DLD1 (cell line): Measurements from ENCODE around the gene GRAMD2B.
"Not testable (repeated sequence)": the region's sequence is repeated elsewhere in the genome, so short reads cannot be mapped to it uniquely, and the experiment has no call there.

Experiments used
- in situ Hi-C: cut with HindIII; loops from 2 replicates; pipeline ENCODE4 v1.10.0; 2017; ENCODE audit warnings: low sequenced_read_pairs

The GRAMD2B gene

DNA sequence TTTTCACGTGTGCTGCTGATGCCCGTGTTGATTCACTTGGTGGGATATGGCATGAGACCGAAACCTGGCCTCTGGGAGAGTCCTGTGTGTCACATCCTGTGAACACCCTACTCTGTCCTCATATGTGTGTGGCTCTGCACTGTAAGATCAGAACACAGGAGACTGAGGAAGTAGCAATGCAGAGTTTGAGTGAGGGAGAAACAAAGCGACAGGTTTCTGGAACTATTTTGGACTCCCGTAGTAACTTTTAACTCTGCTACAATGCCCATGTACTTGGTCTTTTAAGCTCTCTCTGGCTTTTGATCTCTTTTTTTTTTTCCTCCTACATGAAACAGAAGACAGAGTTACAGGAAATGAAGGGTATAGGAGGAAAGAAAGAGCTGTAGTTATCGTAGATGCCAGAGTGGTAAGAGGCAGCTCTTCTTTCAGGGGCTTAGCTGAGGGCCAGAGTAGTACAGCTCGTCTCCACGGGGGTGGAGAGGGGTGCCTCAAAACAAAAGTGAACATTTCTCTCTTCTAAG, 26.6 kb downstream of the GRAMD2B start:
- in situ Hi-C loops, result no loop called here

DNA sequence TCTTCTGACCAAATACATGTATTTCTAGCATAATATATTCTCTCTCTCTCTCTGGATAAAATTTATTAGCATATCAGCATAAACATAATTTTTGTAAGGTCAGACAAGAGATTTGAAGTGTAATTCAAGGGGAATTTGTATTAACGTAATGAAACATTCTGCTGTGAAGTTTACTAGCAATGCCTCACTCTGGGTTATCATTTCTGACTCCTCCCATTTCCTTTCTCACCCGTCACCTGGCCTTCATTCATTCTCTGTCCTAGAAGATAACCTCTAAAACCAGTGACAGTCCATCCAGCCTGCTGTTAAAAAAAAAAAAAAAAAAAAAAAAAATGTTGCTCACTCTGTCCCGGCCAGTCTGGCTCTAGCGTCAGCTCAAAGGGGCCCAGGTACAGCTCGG, 27.1 kb downstream of the GRAMD2B start:
- in situ Hi-C loops, result no loop called here

GRCh38 chr5:126450907-126451306, 27.7 kb downstream of the GRAMD2B start:
- in situ Hi-C loops, result no loop called here

DNA sequence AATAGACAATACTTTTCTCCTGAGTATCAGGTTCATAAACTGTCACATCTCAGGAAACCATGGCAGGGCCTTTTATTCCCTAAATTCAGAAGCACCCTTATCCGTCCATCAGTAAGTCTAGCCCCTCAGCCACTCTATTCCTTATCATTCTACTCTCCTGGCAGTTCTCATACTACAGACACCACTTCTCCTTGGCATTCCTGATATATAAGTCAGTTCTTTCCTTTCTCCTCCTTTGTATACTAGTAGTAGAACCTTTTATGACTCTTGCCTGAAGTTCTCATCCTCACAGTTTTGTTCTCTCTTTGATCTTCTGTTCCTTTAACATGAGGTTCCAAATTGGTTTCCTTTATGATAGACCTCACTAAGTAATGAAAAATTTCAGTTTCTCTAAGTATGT, 29.3 kb downstream of the GRAMD2B start:
- in situ Hi-C loops, result no loop called here

DNA sequence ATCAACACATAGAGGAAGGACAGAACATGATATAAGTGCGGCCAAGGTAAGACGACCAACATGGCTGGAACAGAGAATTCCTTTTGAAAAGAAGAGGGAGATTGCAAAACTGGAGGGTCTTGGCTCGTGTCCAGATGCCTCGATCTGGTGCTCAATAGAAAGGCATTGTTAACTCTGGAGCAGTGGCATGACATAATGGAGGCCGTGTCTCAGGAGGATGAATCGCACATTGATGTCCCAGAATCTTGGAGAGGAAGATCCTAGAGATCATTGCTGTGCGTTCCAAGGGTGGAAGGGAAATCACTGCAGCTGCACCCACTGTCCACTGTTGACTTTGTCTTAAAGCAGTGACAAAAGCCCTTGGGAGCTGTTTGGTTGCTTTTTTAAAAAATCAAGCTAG, 30.9 kb downstream of the GRAMD2B start:
- in situ Hi-C loops, result no loop called here

DNA sequence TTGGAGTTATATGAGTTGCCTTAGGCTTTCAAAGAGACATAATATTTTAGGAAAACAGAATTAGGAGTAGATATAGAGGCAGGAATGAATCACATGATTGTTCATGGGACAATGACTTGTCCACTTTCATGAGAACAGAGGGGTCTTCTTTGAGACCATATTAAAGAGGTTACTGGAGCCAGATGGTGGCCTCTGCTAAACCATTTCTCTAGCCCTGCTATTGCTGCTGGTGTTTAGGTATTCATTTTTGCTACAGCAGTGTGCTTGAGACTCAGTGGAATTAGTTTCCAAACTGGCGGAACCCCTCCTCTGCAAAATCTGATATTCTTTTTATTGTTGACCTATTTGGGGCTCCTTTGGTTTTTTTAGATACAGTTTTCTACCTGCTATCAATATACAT, 31.3 kb downstream of the GRAMD2B start:
- in situ Hi-C loops, result no loop called here

- in situ Hi-C loops, result no loop called here
Measured at GRCh38 chr5:126455264-126455663, 32.1 kb downstream of the GRAMD2B start.

GRCh38 chr5:126455728-126456127, 32.5 kb downstream of the GRAMD2B start:
- in situ Hi-C loops, result no loop called here

DNA sequence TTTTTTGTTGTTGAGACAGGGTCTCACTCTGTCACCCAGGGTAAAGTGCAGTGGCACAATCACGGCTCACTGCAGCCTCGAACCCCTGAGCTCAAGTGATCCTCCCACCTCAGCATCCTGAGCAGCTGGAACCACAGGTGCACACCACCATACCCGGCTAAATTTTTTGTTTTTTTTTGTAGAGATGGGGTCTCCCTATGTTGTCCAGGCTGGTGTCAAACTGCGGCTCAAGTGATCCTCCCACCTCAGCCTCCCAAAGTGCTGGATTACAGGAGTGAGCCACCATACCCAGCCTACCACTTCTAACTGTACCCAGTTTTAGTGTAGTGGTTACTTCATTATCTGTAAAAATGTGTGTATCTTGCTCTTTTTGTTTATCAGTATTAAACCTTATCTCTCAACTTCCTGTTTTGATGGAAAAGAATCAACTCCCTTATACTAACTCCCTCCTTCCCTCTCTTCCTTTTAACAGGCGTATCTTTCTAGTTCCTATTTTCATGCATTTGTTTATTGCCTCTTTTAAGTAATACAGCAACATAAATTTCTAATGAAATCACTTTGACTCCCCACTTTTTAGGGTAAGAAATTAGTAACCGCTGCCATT, 33.1 kb downstream of the GRAMD2B start:
- in situ Hi-C loops, result no loop called here

DNA sequence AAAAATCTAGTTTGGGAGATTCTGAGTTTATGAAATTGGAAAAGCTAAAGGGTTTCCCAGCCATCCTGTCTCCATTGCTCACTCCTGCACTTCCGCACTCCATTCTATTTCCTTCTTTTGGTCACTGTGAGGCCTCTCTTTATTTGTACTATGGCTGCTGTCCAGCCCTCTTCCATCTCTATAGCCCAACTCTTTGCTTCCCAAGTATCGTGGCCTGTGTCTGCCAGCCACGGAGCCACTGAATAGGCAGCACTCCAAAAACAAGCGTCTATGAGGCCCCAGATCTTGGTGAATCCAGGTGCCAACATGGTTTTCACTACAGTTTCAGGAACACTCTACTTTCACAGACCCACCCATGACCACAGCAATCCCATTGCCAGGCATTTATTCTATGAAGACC, 37.2 kb downstream of the GRAMD2B start:
- in situ Hi-C loops, result no loop called here

DNA sequence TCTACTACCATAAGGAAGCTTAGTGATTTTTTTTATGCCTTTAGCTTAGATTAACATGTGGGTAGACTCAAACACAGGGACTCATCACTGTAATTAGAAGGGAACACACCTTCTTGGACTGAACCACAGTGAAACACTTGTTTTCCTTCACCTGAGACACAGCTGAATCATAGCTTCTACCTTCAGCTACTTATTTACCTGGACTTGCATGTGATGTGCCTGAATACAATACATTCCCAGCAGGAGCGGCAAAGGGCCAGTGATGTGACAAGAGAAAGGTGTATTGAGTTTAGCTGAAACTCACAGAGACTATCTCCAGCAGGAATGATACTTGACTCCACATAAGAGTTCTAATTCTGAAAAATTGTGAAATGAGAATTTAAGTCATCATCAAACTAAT, 37.8 kb downstream of the GRAMD2B start:
- in situ Hi-C loops, result no loop called here

DNA sequence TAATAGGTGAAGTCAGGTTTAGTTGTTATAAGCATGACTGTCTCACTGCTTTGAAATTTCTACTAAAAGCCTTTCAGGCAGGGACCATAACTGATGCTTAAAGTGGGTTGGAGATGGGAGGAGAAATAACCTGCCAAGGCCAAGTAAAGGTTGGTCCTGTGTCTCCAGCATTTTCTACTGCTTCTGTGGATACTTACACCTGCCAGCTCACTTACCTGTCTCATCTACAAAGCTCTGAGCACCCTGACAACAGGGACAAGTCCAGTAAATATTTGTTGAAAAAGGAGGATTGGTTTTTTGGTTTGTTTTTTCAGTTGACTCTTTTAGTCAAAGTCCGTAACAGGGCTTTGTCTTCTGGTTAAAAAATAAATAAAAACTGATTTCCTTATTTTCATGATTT, 38.6 kb downstream of the GRAMD2B start:
- in situ Hi-C loops, result no loop called here

- in situ Hi-C loops, result no loop called here
Measured at GRCh38 chr5:126462239-126463014, 39.2 kb downstream of the GRAMD2B start.

DNA sequence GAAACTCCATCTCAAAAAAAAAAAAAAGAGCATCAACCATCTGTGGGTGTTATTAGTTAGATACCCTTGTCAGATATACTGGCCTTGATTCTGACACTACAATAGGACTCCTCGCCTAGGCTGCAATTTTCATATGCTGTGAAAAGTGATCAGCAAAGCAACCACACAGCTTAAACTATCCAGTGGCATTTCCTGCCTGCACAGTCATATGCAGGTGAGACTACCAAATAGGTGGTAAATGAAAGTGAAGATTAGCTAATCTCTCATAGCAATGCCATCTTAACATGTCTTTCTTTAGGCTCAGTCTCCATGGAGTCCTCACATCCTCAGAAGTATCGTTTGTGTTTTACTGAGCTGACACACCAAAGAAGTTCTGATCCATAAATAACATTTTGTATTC, 40.8 kb downstream of the GRAMD2B start:
- in situ Hi-C loops, result no loop called here

DNA sequence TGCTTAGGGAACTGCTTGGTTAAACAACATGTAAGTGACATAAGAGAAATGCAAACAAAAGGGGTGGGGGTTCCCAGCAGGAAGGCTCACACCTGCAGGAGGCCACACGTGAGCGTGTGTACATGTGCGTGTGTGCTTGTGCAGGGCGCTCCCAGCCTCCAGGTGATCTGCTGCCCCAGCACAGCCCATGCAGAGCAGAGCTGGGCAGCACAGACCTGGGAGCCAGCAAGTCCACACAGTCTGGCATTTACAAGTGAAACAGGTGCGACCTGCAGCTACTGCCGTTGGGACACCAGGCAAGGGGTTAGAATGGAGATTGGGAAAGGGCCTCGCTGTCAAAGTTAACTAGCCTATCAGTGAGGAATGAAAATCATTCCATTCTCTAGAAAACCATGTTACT, 41.8 kb downstream of the GRAMD2B start:
- in situ Hi-C loops, result no loop called here

- in situ Hi-C loops, result no loop called here
Measured at GRCh38 chr5:126468091-126468490, 44.9 kb downstream of the GRAMD2B start.

GRCh38 chr5:126469536-126470316, 46.5 kb downstream of the GRAMD2B start:
- in situ Hi-C loops, result no loop called here

DNA sequence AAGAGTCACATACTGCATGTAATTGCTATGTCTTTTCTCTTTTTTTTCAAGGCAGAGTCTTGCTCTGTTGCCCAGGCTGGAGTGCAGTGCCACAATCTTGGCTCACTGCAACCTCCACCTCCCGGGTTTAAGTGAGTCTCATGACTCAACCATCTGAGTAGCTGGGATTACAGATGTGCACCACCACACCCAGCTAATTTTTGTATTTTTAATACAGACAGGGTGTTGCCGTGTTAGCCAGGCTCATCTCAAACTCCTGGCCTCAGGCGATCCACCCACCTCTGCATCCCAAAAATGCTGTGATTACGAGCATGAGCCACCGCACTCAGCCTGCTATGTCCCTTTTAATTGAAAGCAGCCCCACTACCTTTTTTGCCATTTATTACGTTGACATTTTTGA, 47.3 kb downstream of the GRAMD2B start:
- in situ Hi-C loops, result not testable (repeated sequence)

- in situ Hi-C loops, result no loop called here
Measured at GRCh38 chr5:126471247-126471646, 48.0 kb downstream of the GRAMD2B start.

DNA sequence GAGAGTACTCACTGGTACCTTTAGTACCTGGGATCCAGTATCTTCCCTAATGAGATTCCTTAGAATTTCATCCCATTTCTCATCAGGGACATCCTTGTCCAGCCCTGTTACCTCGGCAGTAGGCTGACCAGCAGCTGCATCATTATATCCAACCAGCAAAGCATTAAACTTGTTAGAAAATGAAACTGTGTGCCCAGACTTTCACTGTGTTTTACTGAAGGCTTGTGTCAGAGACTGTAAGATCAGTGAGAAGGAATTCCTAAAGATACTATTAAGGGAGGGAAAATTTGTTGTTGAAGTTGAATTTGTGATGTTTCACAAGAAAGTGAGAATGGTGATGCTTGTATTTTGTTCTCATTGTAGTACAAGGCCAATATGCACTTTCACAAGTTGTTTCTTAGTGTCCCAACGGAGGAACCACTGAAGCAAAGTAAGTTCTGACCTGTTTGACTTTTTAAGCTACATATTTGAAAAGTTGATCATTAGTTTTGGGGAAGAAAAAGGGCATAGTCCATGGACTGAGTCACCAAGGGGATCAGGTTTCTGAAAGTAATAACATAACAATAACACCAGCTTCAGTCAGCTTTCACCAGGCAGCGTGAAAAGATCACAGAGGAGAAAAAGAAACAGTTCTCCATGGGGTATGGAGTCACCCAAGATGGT, 48.8 kb downstream of the GRAMD2B start:
- in situ Hi-C loops, result no loop called here

- in situ Hi-C loops, result no loop called here
Measured at GRCh38 chr5:126472538-126472889, 49.3 kb downstream of the GRAMD2B start.
